Caco-2 (cell line): ENCODE results near the gene KRT78. TPM values are rescaled to one million over a fixed set of nuclear protein-coding genes. Genes with fewer than 3 reads are reported as not detected.

Experiments used
- BruUV-seq: library from RNA; stranded (reverse); fragments of 400-500 nt; replicated peaks from 2 replicates; lab custom pipeline; 2021; lab: Mats Ljungman, UMichigan
- CTCF ChIA-PET: fragments of 300-600 bp; sonication (Branson Sonifier 250); formaldehyde crosslinking; loops from one replicate; lab custom pipeline; 2022; ENCODE audit warnings: antibody characterized with exemption; lab: Charles Lee
- POLR2A ChIA-PET: fragments of 300-600 bp; sonication (Branson Sonifier 250); formaldehyde crosslinking; loops from one replicate; lab custom pipeline; 2022; ENCODE audit warnings: antibody characterized with exemption; lab: Charles Lee
- DNase-seq, 2 experiments: peaks; one replicate each; pipeline versions ENCODE4 v3.0.0 to v3.0.0-alpha.2; 2020 to 2022
- H3K27me3 ChIP-seq: replicated peaks from 2 replicates; pipeline ENCODE4 v1.6.0; 2011; ENCODE audit warnings: low read length; ENCODE audit not compliant: control insufficient read depth, insufficient read depth
- H3K36me3 ChIP-seq: 2 replicates; pipeline ENCODE4 v1.5.1; 2011; ENCODE audit warnings: low read length; ENCODE audit not compliant: control insufficient read depth, insufficient read depth
- H3K4me1 ChIP-seq: fragments of 250-450 bp; sonication (Bioruptor Pico); 2 replicates; pipeline ENCODE4 v1.5.1; 2020; ENCODE audit warnings: mild to moderate bottlenecking
- H3K4me3 ChIP-seq: 2 replicates; pipeline ENCODE4 v1.5.1; 2011; ENCODE audit warnings: low read depth, mild to moderate bottlenecking, control low read depth, low read length
- H3K9me3 ChIP-seq: fragments of 250-450 bp; sonication (Bioruptor Pico); 2 replicates; pipeline ENCODE4 v1.5.1; 2020; ENCODE audit warnings: mild to moderate bottlenecking, moderate library complexity
- H3K27ac Mint-ChIP-seq: one replicate; pipeline ENCODE4 v1.8.0; 2022; ENCODE audit warnings: mixed read lengths; ENCODE audit not compliant: unreplicated experiment
- H3K27me3 Mint-ChIP-seq: one replicate; pipeline ENCODE4 v1.8.0; 2022; ENCODE audit warnings: mixed read lengths; ENCODE audit not compliant: insufficient read depth, unreplicated experiment
- H3K36me3 Mint-ChIP-seq: one replicate; pipeline ENCODE4 v1.8.0; 2022; ENCODE audit warnings: mild to moderate bottlenecking, mixed read lengths; ENCODE audit not compliant: insufficient read depth, unreplicated experiment
- H3K4me1 Mint-ChIP-seq: one replicate; pipeline ENCODE4 v1.8.0; 2022; ENCODE audit warnings: low read depth, mixed read lengths; ENCODE audit not compliant: unreplicated experiment
- H3K4me3 Mint-ChIP-seq: one replicate; pipeline ENCODE4 v1.8.0; 2022; ENCODE audit warnings: mild to moderate bottlenecking, moderate library complexity, mixed read lengths; ENCODE audit not compliant: unreplicated experiment
- H3K9me3 Mint-ChIP-seq: one replicate; pipeline ENCODE4 v1.8.0; 2022; ENCODE audit warnings: mixed read lengths; ENCODE audit not compliant: unreplicated experiment
- CTCF ChIP-seq, 2 experiments: fragments of 200-600 bp in 1 of 2; IDR thresholded peaks; 1 replicate in 1 of 2; 2 replicates in 1 of 2; pipeline versions ENCODE4 v1.5.1 to v1.8.0; 2011 to 2022; ENCODE audit warnings: antibody characterized with exemption in 1 of 2, control low read depth in 1 of 2, inconsistent platforms in 1 of 2, low read depth in 1 of 2, low read length in 1 of 2, mild to moderate bottlenecking in 1 of 2, moderate library complexity in 1 of 2; ENCODE audit not compliant: insufficient read depth in 1 of 2, severe bottlenecking in 1 of 2, unreplicated experiment in 1 of 2
- intact Hi-C: fragments of 100-400 bp; cut with micrococcal nuclease; formaldehyde crosslinking; loops from one replicate; pipeline ENCODE4 v1.10.0; 2022; ENCODE audit not compliant: unreplicated experiment
- total RNA-seq: library from RNA; stranded (reverse); gene quantifications from 2 replicates; pipeline ENCODE4 v1.2.3, GENCODE V29; 2022

Gene KRT78
- total RNA-seq, 1 experiment from 2014 or later = not detected

GRCh38 chr12:52836042-52836466 lies 12.7 kb downstream of the KRT78 start:
- Mint-ChIP-seq H3K9me3 (no peaks in the 10 kb centered on the region), H3K27me3 (peaks cover 5% of the 10 kb centered on the region), H3K4me3 (no peak overlapping the region), H3K36me3 (no peaks in the 10 kb centered on the region), H3K4me1 (peaks cover 16% of the 10 kb centered on the region), H3K27ac (no peak overlapping the region)
- Histone ChIP-seq H3K4me1 (peaks cover 10% of the 10 kb centered on the region), H3K9me3 (no peaks in the 10 kb centered on the region), H3K27me3 (no peaks in the 10 kb centered on the region), H3K36me3 (no peaks in the 10 kb centered on the region), H3K4me3 (no peak overlapping the region)
- POLR2A ChIA-PET = no interaction called here
- no peak for TF ChIP-seq CTCF (IDR thresholded peaks at IDR 0.05; ENCODE audit: insufficient read depth in 1 of 2, low read depth in 1 of 2, low read length in 1 of 2, severe bottlenecking in 1 of 2, unreplicated experiment in 1 of 2)
- BruUV-seq = no TSS peak
- CTCF ChIA-PET = interaction anchor here (1.2 kb wide), 1 partner anchor 29 kb away, joined by 3 read pairs; no protein-coding TSS in a partner anchor
- DNase-seq = no peak
- intact Hi-C loops = no loop called here

- Histone ChIP-seq H3K4me3 (no peak overlapping the region), H3K9me3 (no peaks in the 10 kb centered on the region), H3K36me3 (no peaks in the 10 kb centered on the region), H3K27me3 (no peaks in the 10 kb centered on the region), H3K4me1 (peaks cover 10% of the 10 kb centered on the region)
- BruUV-seq = no TSS peak
- no peak overlapping the region for H3K27ac Mint-ChIP-seq
- CTCF ChIA-PET = interaction anchor here (1.2 kb wide), 1 partner anchor 30 kb away, joined by 3 read pairs; no protein-coding TSS in a partner anchor
- peaks cover 5% of the 10 kb centered on the region for H3K27me3 Mint-ChIP-seq
- no peaks in the 10 kb centered on the region for H3K9me3 Mint-ChIP-seq
- no peaks in the 10 kb centered on the region for H3K36me3 Mint-ChIP-seq
- peaks cover 16% of the 10 kb centered on the region for H3K4me1 Mint-ChIP-seq
- no peak overlapping the region for H3K4me3 Mint-ChIP-seq
- POLR2A ChIA-PET = no interaction called here
- DNase-seq = no peak
- no peak for TF ChIP-seq CTCF (IDR thresholded peaks at IDR 0.05; ENCODE audit: insufficient read depth in 1 of 2, low read depth in 1 of 2, low read length in 1 of 2, severe bottlenecking in 1 of 2, unreplicated experiment in 1 of 2)
- intact Hi-C loops = no loop called here
Observed at GRCh38 chr12:52835271-52836041, 13.3 kb downstream of the KRT78 start.

- CTCF ChIA-PET = no interaction called here
- H3K36me3 Mint-ChIP-seq = no peaks in the 10 kb centered on the region
- intact Hi-C loops = no loop called here
Observed at GRCh38 chr12:52834727-52835001, 14.1 kb downstream of the KRT78 start.

More at GRCh38 chr12:52834727-52835001, 14.1 kb downstream of the KRT78 start:
- Histone ChIP-seq H3K36me3 (no peaks in the 10 kb centered on the region), H3K4me1 (peaks cover 10% of the 10 kb centered on the region), H3K4me3 (no peak overlapping the region), H3K9me3 (no peaks in the 10 kb centered on the region), H3K27me3 (no peaks in the 10 kb centered on the region)
- H3K9me3 Mint-ChIP-seq = no peaks in the 10 kb centered on the region
- no peak for TF ChIP-seq CTCF (IDR thresholded peaks at IDR 0.05; ENCODE audit: insufficient read depth in 1 of 2, low read depth in 1 of 2, low read length in 1 of 2, severe bottlenecking in 1 of 2, unreplicated experiment in 1 of 2)
- H3K27me3 Mint-ChIP-seq = peaks cover 2% of the 10 kb centered on the region
- H3K27ac Mint-ChIP-seq = no peak overlapping the region
- H3K4me1 Mint-ChIP-seq = peaks cover 16% of the 10 kb centered on the region
- no TSS peak for BruUV-seq
- POLR2A ChIA-PET = no interaction called here
- H3K4me3 Mint-ChIP-seq = no peak overlapping the region
- no peak for DNase-seq
